ENCODE results near the gene C1orf53. TPM values are rescaled to one million over a fixed set of nuclear protein-coding genes. Genes with fewer than 3 reads are reported as not detected.
A peak's percentile ranks its signal among the peaks of the same experiment; 100 is the strongest.

C1orf53 gene
- total RNA-seq, 2 experiments from 2014 or later, result 2.4 to 4.1 TPM

DNA sequence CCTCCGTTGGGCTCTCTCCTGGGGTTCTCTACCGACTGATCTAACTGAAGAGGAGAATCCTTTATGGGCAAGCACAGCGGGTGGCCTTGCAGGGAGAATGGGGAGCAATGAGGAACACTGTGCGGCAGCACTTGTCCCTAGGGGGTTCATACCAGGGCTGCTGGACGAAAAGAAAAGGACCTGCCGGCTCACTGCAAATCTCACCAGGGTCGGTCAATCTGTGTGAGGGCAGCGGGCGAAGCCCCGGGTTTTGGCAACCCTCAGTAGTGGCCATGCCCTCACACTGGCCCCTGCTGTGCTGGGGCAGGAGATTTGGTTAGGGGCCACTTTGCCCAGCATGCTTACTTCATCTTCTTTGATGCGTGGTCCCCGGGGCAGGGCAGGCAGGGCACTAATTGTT, 20.6 kb downstream of the C1orf53 start:
- no peaks in the 10 kb centered on the region for H3K36me3 ChIP-seq (ENCODE audit: insufficient read depth, low read length)
- H3K4me1 ChIP-seq (ENCODE audit: insufficient read depth, low read length, poor library complexity, severe bottlenecking), result no peaks in the 10 kb centered on the region
- ChIA-PET POLR2A (no interaction called here), CTCF (ENCODE audit: unreplicated experiment) (interaction anchor here (0.7 kb wide), 1 partner anchor 12 kb away, joined by 4 read pairs; no protein-coding TSS in a partner anchor)
- H3K9me3 ChIP-seq (ENCODE audit: low read length), result no peaks in the 10 kb centered on the region
- H3K4me2 ChIP-seq (ENCODE audit: low read length), result no peak overlapping the region
- intact Hi-C loops (cut with micrococcal nuclease; ENCODE audit: unreplicated experiment), result loop anchor here (5.0 kb wide), 1 partner anchor 231 kb away; no protein-coding TSS in a partner anchor
- H3K27ac ChIP-seq (ENCODE audit: low read depth, low read length, poor library complexity, severe bottlenecking), result no peak overlapping the region
- DNase-seq (ENCODE audit: low spot score), result no peak
- no peak overlapping the region for H2AFZ ChIP-seq (ENCODE audit: low read length)
- BruUV-seq (replicated peaks), result no TSS peak
- no peaks in the 10 kb centered on the region for H4K20me1 ChIP-seq (ENCODE audit: insufficient read depth, low read length)
- H3K9me2 ChIP-seq (ENCODE audit: insufficient read depth, low read length), result no peaks in the 10 kb centered on the region
- no peak for TF ChIP-seq CTCF (conservative IDR thresholded peaks at IDR 0.05; ENCODE audit: low read length)
- TF ChIP-seq EZH2phosphoT487 (IDR thresholded peaks at IDR 0.05; ENCODE audit: borderline replicate concordance, low read depth, low read length), result no peak
- H3K4me3 ChIP-seq (ENCODE audit: low read depth, low read length, poor library complexity, severe bottlenecking), result no peak overlapping the region
- no peaks in the 10 kb centered on the region for H3K79me2 ChIP-seq (ENCODE audit: insufficient read depth, low read depth, low read length)

GRCh38 chr1:197924516-197925123, 22.2 kb downstream of the C1orf53 start:
- DNase-seq (ENCODE audit: low spot score), result peak; percentile 61
- Histone ChIP-seq H2AFZ (ENCODE audit: low read length) (no peak overlapping the region), H3K79me2 (ENCODE audit: insufficient read depth, low read depth, low read length) (no peaks in the 10 kb centered on the region), H3K36me3 (ENCODE audit: insufficient read depth, low read length) (no peaks in the 10 kb centered on the region), H3K9me2 (ENCODE audit: insufficient read depth, low read length) (no peaks in the 10 kb centered on the region), H3K9me3 (ENCODE audit: low read length) (no peaks in the 10 kb centered on the region), H3K27ac (ENCODE audit: low read depth, low read length, poor library complexity, severe bottlenecking) (no peak overlapping the region), H3K4me1 (ENCODE audit: insufficient read depth, low read length, poor library complexity, severe bottlenecking) (peaks cover 3% of the 10 kb centered on the region), H3K4me3 (ENCODE audit: low read depth, low read length, poor library complexity, severe bottlenecking) (no peak overlapping the region), H4K20me1 (ENCODE audit: insufficient read depth, low read length) (no peaks in the 10 kb centered on the region), H3K4me2 (ENCODE audit: low read length) (no peak overlapping the region)
- ChIA-PET CTCF (ENCODE audit: unreplicated experiment) (interaction anchor here (0.7 to 1.5 kb wide), 2 partner anchors 404 to 524 kb away, joined by 3 read pairs; no protein-coding TSS in a partner anchor), POLR2A (interaction anchor here (0.6 kb wide), 1 partner anchor 471 kb away, joined by 5 read pairs; no protein-coding TSS in a partner anchor)
- BruUV-seq (replicated peaks), result no TSS peak
- intact Hi-C loops (cut with micrococcal nuclease; ENCODE audit: unreplicated experiment), result loop anchor here (1.0 to 5.0 kb wide), 6 partner anchors 56 to 543 kb away; no protein-coding TSS in a partner anchor
- TF ChIP-seq CTCF (conservative IDR thresholded peaks at IDR 0.05; ENCODE audit: low read length) (peak; percentile 91), EZH2phosphoT487 (IDR thresholded peaks at IDR 0.05; ENCODE audit: borderline replicate concordance, low read depth, low read length) (no peak)

Measured in OCI-LY7 (cell line).